ENCODE measurements around the gene FAM98B.

- no peak for TF ChIP-seq JUNB (IDR thresholded peaks at IDR 0.05; ENCODE audit: unreplicated experiment)
- TF ChIP-seq CTCF (conservative IDR thresholded peaks at IDR 0.05; ENCODE audit: low read depth in 2 of 2), result no peak
- no peak for TF ChIP-seq CREB1 (CRISPR knock-in tag; IDR thresholded peaks at IDR 0.05; ENCODE audit: low read depth)
- TF ChIP-seq REST (IDR thresholded peaks at IDR 0.05; ENCODE audit: unreplicated experiment), result no peak
- TF ChIP-seq POLR2AphosphoS5 (IDR thresholded peaks at IDR 0.05; ENCODE audit: low read depth), result no peak
- TF ChIP-seq EZH2 (IDR thresholded peaks at IDR 0.05; ENCODE audit: low read depth, unreplicated experiment), result no peak
- TF ChIP-seq EZH2phosphoT487 (IDR thresholded peaks at IDR 0.05; ENCODE audit: unreplicated experiment), result no peak
- TF ChIP-seq ETS1 (IDR thresholded peaks at IDR 0.05), result no peak
- TF ChIP-seq ZNF462 (CRISPR knock-in tag; IDR thresholded peaks at IDR 0.05), result no peak
- TF ChIP-seq ZNF114 (CRISPR knock-in tag; IDR thresholded peaks at IDR 0.05), result no peak
Observed at GRCh38 chr15:38477637-38478036, 23.7 kb downstream of the FAM98B start.

Data from GM23338 (cell line).